ENCODE results near the gene DIP2B.

Gene DIP2B

GRCh38 chr12:50615145-50615906, 110.5 kb downstream of the DIP2B start:
- H3K9me3 Mint-ChIP-seq: no peaks in the 10 kb centered on the region
- DNase-seq (ENCODE audit: low spot score in 2 of 2) (no peak), ATAC-seq (replicated peaks; ENCODE audit: extremely low read depth, poor library complexity, severe bottlenecking) (no peak)
- no peaks in the 10 kb centered on the region for H3K27me3 Mint-ChIP-seq
- peaks cover 2% of the 10 kb centered on the region for H3K36me3 Mint-ChIP-seq (ENCODE audit: insufficient read depth)
- peaks cover 11% of the 10 kb centered on the region for H3K4me1 Mint-ChIP-seq
- H3K27ac Mint-ChIP-seq (ENCODE audit: low read depth): no peak overlapping the region
- no peak overlapping the region for H3K4me3 Mint-ChIP-seq

DNA sequence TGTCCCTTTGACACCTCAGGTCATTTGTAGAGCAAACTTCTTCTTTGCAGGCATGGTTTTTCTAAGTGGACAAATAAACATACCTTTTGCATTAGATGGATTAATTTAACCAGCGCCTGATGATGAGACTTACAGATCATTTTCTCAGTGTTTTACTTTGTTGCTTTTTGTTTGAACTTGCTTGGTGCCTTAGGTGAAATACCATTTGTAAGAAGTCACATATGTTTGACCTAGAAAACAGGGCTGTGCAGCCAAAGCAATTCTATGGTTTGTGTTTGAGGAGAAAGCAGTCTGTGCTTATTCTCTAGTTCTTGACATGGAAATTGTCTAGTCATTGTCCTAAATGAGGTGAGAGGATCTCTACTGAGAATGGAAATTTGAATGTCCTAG, 111.1 kb downstream of the DIP2B start:
- no peaks in the 10 kb centered on the region for H3K27me3 Mint-ChIP-seq
- H3K9me3 Mint-ChIP-seq: no peaks in the 10 kb centered on the region
- DNase-seq (ENCODE audit: low spot score in 2 of 2) (no peak), ATAC-seq (replicated peaks; ENCODE audit: extremely low read depth, poor library complexity, severe bottlenecking) (no peak)
- H3K4me1 Mint-ChIP-seq: peaks cover 16% of the 10 kb centered on the region
- no peak overlapping the region for H3K27ac Mint-ChIP-seq (ENCODE audit: low read depth)
- peaks cover 2% of the 10 kb centered on the region for H3K36me3 Mint-ChIP-seq (ENCODE audit: insufficient read depth)
- H3K4me3 Mint-ChIP-seq: no peak overlapping the region

DNA sequence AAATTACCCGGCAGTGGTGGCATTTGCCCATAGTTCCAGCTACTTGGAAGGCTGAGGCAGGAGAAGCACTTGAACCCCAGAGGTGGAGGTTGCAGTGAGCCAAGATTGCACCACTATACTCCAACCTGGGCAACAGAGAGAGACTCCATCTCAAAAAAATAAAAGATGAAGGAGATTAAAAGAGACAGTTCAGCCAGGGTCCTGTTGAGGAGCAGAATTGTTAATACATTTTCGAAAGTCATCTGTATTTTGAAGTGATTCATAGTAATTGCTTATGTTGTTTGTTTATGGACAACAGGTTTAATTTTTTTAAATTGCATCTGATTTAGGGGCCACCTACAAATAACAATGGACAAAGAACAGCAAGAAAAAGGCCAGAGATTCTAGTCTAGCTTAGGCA, 112.9 kb downstream of the DIP2B start:
- no peak for DNase-seq (ENCODE audit: low spot score in 2 of 2)
- no peak overlapping the region for H3K27ac Mint-ChIP-seq (ENCODE audit: low read depth)
- H3K36me3 Mint-ChIP-seq (ENCODE audit: insufficient read depth): no peaks in the 10 kb centered on the region
- H3K27me3 Mint-ChIP-seq: no peaks in the 10 kb centered on the region
- no peaks in the 10 kb centered on the region for H3K9me3 Mint-ChIP-seq
- ATAC-seq (replicated peaks; ENCODE audit: extremely low read depth, poor library complexity, severe bottlenecking): no peak
- peaks cover 27% of the 10 kb centered on the region for H3K4me1 Mint-ChIP-seq
- no peak overlapping the region for H3K4me3 Mint-ChIP-seq

DNA sequence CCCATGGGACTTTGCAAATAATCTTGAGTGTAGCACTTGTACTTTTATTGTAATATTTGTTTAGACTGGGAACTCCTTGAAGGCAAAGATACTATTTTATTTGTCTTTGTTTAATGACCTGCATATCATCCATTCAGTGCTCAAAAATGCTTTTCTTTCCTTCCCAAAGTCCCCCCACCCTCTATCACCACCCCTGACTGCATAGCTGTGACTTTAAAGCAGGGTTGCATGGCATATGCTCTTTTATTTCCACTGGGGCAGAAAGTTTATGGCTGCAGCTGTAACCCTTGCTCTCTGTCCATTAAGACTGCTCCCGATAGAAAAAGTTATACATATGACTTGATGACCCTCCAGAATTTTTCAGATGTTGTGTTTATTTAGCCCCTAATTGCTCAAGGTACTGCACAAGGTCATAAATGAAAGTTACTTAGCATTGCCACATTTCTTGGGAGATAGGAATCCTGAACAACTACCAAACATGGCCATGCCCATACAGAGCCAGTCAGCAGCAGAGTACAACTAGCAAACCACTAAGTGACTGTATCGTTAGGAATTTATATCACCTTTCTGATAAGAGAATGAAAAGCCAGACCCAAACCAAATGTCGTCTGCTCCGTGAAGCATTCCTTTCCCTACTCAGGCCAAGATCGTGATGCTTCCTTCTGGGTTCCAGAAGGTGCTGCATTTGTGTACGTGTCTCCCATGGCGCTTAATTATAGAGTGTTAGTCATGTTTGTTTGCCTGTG, 114.3 kb downstream of the DIP2B start:
- H3K4me1 Mint-ChIP-seq: peaks cover 27% of the 10 kb centered on the region
- H3K27me3 Mint-ChIP-seq: no peaks in the 10 kb centered on the region
- H3K4me3 Mint-ChIP-seq: no peak overlapping the region
- no peaks in the 10 kb centered on the region for H3K36me3 Mint-ChIP-seq (ENCODE audit: insufficient read depth)
- ATAC-seq (replicated peaks; ENCODE audit: extremely low read depth, poor library complexity, severe bottlenecking) (no peak), DNase-seq (ENCODE audit: low spot score in 2 of 2) (no peak)
- no peaks in the 10 kb centered on the region for H3K9me3 Mint-ChIP-seq
- H3K27ac Mint-ChIP-seq (ENCODE audit: low read depth): no peak overlapping the region

GRCh38 chr12:50619610-50619958, 114.8 kb downstream of the DIP2B start:
- ATAC-seq (replicated peaks; ENCODE audit: extremely low read depth, poor library complexity, severe bottlenecking) (no peak), DNase-seq (ENCODE audit: low spot score in 2 of 2) (no peak)
- Mint-ChIP-seq H3K4me3 (no peak overlapping the region), H3K27me3 (no peaks in the 10 kb centered on the region), H3K27ac (ENCODE audit: low read depth) (no peak overlapping the region), H3K36me3 (ENCODE audit: insufficient read depth) (no peaks in the 10 kb centered on the region), H3K4me1 (peaks cover 32% of the 10 kb centered on the region), H3K9me3 (no peaks in the 10 kb centered on the region)

GRCh38 chr12:50620109-50620977, 115.6 kb downstream of the DIP2B start:
- no peaks in the 10 kb centered on the region for H3K36me3 Mint-ChIP-seq (ENCODE audit: insufficient read depth)
- ATAC-seq (replicated peaks; ENCODE audit: extremely low read depth, poor library complexity, severe bottlenecking) (no peak), DNase-seq (ENCODE audit: low spot score in 2 of 2) (no peak)
- H3K4me1 Mint-ChIP-seq: peaks cover 39% of the 10 kb centered on the region
- H3K4me3 Mint-ChIP-seq: no peak overlapping the region
- no peaks in the 10 kb centered on the region for H3K9me3 Mint-ChIP-seq
- H3K27ac Mint-ChIP-seq (ENCODE audit: low read depth): no peak overlapping the region
- H3K27me3 Mint-ChIP-seq: no peaks in the 10 kb centered on the region

DNA sequence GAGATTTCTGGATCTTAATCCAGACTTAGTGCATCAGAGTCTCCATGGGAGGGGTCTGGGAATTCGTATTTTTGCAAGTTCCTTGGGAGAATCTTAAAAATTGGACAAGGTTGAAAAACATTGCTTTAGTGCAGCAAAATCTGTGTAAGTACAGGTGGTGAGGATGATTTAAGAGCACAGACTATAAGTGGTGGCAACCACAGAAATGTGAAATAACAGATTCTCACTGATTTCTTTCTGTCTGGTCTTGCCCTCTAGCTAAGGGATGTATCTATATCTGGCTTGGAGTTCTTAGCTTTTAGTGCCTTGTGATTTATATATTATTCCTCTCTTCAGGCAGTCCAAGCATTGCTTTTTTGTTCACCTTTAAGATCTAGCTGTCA, 116.2 kb downstream of the DIP2B start:
- Mint-ChIP-seq H3K36me3 (ENCODE audit: insufficient read depth) (no peaks in the 10 kb centered on the region), H3K9me3 (no peaks in the 10 kb centered on the region), H3K27ac (ENCODE audit: low read depth) (no peak overlapping the region), H3K4me1 (peaks cover 40% of the 10 kb centered on the region), H3K4me3 (no peak overlapping the region), H3K27me3 (no peaks in the 10 kb centered on the region)
- no peak for ATAC-seq (replicated peaks; ENCODE audit: extremely low read depth, poor library complexity, severe bottlenecking)
- DNase-seq (ENCODE audit: low spot score in 2 of 2): no peak

- H3K4me1 Mint-ChIP-seq: peaks cover 40% of the 10 kb centered on the region
- ATAC-seq (replicated peaks; ENCODE audit: extremely low read depth, poor library complexity, severe bottlenecking) (no peak), DNase-seq (ENCODE audit: low spot score in 2 of 2) (no peak)
- no peaks in the 10 kb centered on the region for H3K9me3 Mint-ChIP-seq
- H3K27ac Mint-ChIP-seq (ENCODE audit: low read depth): no peak overlapping the region
- no peaks in the 10 kb centered on the region for H3K27me3 Mint-ChIP-seq
- no peak overlapping the region for H3K4me3 Mint-ChIP-seq
- H3K36me3 Mint-ChIP-seq (ENCODE audit: insufficient read depth): no peaks in the 10 kb centered on the region
Observed at GRCh38 chr12:50621399-50622300, 116.9 kb downstream of the DIP2B start.

DNA sequence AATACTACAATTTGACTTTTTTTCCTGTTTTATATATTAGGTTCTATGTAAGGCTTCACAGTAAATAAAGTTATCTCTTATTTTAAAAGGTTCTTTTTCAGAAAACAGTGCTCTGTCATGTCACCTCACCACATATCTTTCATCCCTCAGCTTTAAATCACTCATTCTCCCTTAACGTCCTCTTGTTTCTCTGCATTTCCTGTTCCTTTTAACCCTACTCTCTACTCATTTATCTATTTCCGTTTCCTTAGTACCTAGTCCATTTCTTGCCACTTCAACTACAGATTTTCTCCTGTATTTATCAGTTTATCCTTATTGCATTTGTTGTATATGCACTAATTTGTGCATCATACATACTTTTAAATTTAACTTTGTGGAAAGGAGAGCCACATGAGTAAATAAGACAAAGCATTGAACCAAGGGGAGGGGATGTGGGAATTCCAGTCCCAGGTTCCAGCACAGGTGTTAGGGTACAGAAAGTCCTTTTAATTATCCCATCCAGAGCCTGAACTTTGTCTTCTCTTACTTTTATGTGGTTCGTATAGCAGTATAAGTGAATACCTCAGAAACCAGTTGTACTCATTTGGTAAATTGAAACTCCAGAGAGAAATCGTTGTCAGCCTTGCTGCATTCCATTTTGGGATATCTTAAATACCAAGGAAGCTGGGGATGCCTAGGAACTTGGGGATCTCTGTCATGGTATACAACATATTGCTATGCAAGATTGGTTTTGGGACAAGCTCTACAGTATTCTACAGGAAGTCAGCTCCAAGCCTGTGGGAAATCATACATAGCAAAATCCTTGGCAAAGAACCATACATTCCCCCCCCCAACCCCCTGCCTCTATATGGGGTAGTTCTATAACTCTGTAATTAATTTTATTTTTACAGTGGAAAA, 120.5 kb downstream of the DIP2B start:
- H3K4me1 Mint-ChIP-seq: peaks cover 30% of the 10 kb centered on the region
- peak overlapping the region; percentile 52 for H3K27ac Mint-ChIP-seq (ENCODE audit: low read depth)
- ATAC-seq (replicated peaks; ENCODE audit: extremely low read depth, poor library complexity, severe bottlenecking): no peak
- no peaks in the 10 kb centered on the region for H3K9me3 Mint-ChIP-seq
- DNase-seq (ENCODE audit: low spot score in 2 of 2): no peak
- peaks cover 10% of the 10 kb centered on the region for H3K36me3 Mint-ChIP-seq (ENCODE audit: insufficient read depth)
- no peaks in the 10 kb centered on the region for H3K27me3 Mint-ChIP-seq
- H3K4me3 Mint-ChIP-seq: no peak overlapping the region

GRCh38 chr12:50626026-50626425, 121.2 kb downstream of the DIP2B start:
- Mint-ChIP-seq H3K27ac (ENCODE audit: low read depth) (no peak overlapping the region), H3K4me3 (no peak overlapping the region), H3K36me3 (ENCODE audit: insufficient read depth) (peaks cover 12% of the 10 kb centered on the region), H3K4me1 (peaks cover 22% of the 10 kb centered on the region), H3K27me3 (no peaks in the 10 kb centered on the region), H3K9me3 (no peaks in the 10 kb centered on the region)
- no peak for DNase-seq (ENCODE audit: low spot score in 2 of 2)
- ATAC-seq (replicated peaks; ENCODE audit: extremely low read depth, poor library complexity, severe bottlenecking): no peak

- Mint-ChIP-seq H3K4me1 (peaks cover 12% of the 10 kb centered on the region), H3K27ac (ENCODE audit: low read depth) (no peak overlapping the region)
Observed at GRCh38 chr12:50627491-50627890, 122.7 kb downstream of the DIP2B start.

More at GRCh38 chr12:50627491-50627890, 122.7 kb downstream of the DIP2B start:
- no peak for ATAC-seq (replicated peaks; ENCODE audit: extremely low read depth, poor library complexity, severe bottlenecking)
- H3K9me3 Mint-ChIP-seq: no peaks in the 10 kb centered on the region
- no peak overlapping the region for H3K4me3 Mint-ChIP-seq
- H3K27me3 Mint-ChIP-seq: no peaks in the 10 kb centered on the region
- DNase-seq (ENCODE audit: low spot score in 2 of 2): no peak
- H3K36me3 Mint-ChIP-seq (ENCODE audit: insufficient read depth): peaks cover 12% of the 10 kb centered on the region
